BJ (cell line): ENCODE results near the gene ATF7. TPM values are rescaled to one million over a fixed set of nuclear protein-coding genes. Genes with fewer than 3 reads are reported as not detected.
"Not testable (repeated sequence)": the region's sequence is repeated elsewhere in the genome, so short reads cannot be mapped to it uniquely, and the experiment has no call there.

ENCODE experiments used
- CTCF ChIA-PET: fragments of 350-600 bp; formaldehyde crosslinking; extraction: SDS; loops from one replicate; lab custom pipeline; 2021; ENCODE audit warnings: antibody characterized with exemption, inconsistent platforms; lab: Yijun Ruan, JAX
- POLR2A ChIA-PET: fragments of 300-600 bp; sonication (Branson Sonifier 250); formaldehyde crosslinking; extraction: SDS; loops from one replicate; lab custom pipeline; 2021; ENCODE audit warnings: antibody characterized with exemption; lab: Charles Lee
- DNase-seq: peaks from one replicate; pipeline ENCODE4 v3.0.0-alpha.2; 2011; ENCODE audit warnings: low read depth
- H3K27me3 ChIP-seq: 2 replicates; pipeline ENCODE4 v1.6.0; 2011; ENCODE audit warnings: low read length; ENCODE audit not compliant: control insufficient read depth, insufficient read depth
- H3K36me3 ChIP-seq: 2 replicates; pipeline ENCODE4 v1.5.1; 2011; ENCODE audit warnings: low read length; ENCODE audit not compliant: control insufficient read depth, insufficient read depth
- H3K4me3 ChIP-seq: 2 replicates; pipeline ENCODE4 v1.5.1; 2011; ENCODE audit warnings: low read depth, mild to moderate bottlenecking, control low read depth, low read length
- polyA plus RNA-seq: library from polyadenylated mRNA; depleted of rRNA; stranded (reverse); fragments of >200 nt; gene quantifications from 2 replicates; pipeline ENCODE4 v1.2.3, GENCODE V29; 2011
- TF ChIP-seq, protein P1 (sequence below): IDR thresholded peaks from 2 replicates; pipeline ENCODE4 v1.5.1; 2011; ENCODE audit warnings: low read depth, mild to moderate bottlenecking, control low read depth, inconsistent platforms, low read length, moderate library complexity; ENCODE audit not compliant: insufficient read depth

ATF7 gene
- polyA plus RNA-seq, 1 experiment, result 21.8 TPM

DNA sequence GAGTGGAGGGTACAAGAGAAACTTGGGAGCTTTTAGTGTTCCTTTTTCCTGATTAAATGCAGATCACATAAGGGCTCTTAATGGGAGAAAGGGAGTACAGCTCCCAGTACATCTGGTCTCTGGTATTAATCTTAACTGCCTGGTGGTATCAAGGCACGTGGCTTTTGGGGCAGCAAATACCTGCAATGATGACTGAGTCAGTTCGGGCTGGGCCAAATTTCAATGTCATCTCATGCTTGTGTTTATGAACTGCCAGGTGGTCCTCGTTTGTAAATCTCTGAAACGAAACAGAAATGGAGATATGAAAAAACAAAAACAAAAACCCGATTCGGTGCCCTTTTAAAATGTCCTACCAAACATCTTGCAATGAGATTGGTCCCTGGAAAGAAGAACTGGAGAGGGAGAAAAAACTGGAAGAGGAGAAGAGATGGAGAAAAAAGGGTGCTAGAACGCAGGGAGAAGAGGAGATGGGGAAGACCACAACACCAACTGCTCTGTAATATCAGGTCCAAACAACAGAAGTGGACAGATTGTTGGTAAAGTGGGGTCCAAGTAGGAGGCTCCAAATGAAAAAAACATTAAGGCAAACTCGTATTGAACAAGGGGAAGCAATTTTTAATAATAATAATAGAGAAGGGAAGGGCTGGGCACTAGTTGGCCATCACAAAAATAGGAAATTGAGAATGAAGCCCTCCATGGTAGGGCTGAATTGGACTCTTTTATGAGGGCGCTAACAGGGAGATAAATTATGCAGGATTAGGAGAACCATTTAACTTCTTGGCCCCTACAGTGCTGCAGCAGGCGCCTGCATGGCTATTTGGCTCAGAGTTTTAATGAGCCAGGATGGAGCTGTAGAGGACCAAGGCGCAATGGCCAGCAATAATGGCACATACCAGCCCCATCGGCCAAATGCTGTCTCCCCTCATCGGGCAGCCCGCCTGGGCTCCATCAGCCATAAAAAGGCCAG, 73.5 kb downstream of the ATF7 start:
- TF ChIP-seq, protein P1, sequence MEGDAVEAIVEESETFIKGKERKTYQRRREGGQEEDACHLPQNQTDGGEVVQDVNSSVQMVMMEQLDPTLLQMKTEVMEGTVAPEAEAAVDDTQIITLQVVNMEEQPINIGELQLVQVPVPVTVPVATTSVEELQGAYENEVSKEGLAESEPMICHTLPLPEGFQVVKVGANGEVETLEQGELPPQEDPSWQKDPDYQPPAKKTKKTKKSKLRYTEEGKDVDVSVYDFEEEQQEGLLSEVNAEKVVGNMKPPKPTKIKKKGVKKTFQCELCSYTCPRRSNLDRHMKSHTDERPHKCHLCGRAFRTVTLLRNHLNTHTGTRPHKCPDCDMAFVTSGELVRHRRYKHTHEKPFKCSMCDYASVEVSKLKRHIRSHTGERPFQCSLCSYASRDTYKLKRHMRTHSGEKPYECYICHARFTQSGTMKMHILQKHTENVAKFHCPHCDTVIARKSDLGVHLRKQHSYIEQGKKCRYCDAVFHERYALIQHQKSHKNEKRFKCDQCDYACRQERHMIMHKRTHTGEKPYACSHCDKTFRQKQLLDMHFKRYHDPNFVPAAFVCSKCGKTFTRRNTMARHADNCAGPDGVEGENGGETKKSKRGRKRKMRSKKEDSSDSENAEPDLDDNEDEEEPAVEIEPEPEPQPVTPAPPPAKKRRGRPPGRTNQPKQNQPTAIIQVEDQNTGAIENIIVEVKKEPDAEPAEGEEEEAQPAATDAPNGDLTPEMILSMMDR, result no peak
- Histone ChIP-seq H3K4me3 (no peak overlapping the region), H3K36me3 (peaks cover 9% of the 10 kb centered on the region), H3K27me3 (no peaks in the 10 kb centered on the region)
- ChIA-PET POLR2A (no interaction called here), CTCF (interaction anchor here (0.6 to 1.5 kb wide), 5 partner anchors 9 to 194 kb away, joined by 3 to 7 read pairs (median 4); no protein-coding TSS in a partner anchor)
- no peak for DNase-seq

DNA sequence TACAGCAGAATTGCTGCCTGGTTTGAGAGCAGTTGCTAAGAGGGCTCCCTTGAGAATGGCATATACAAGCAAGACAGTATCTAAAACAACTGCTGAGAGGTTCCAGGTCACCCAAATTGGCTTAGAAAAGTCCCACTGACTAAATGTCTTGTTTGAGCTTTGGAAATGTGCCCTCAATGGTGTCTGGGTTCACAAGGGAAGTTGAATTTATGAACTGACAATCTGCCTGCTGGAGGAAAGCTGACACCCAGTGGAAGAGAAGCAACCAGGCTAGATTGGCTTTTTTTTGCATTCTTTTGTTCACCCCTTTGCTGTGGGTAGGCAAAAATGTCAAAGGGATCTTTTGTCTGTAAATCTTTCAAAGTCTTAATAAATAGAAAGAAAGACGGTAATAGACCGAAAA, 74.3 kb downstream of the ATF7 start:
- ChIA-PET CTCF (interaction anchor here (0.8 to 1.5 kb wide), 5 partner anchors 11 to 195 kb away, joined by 3 to 4 read pairs (median 3); partner anchors contain the start of gene ATP5MC2), POLR2A (no interaction called here)
- Histone ChIP-seq H3K27me3 (no peaks in the 10 kb centered on the region), H3K36me3 (peaks cover 9% of the 10 kb centered on the region), H3K4me3 (no peak overlapping the region)
- TF ChIP-seq, protein P1, result no peak
- no peak for DNase-seq

DNA sequence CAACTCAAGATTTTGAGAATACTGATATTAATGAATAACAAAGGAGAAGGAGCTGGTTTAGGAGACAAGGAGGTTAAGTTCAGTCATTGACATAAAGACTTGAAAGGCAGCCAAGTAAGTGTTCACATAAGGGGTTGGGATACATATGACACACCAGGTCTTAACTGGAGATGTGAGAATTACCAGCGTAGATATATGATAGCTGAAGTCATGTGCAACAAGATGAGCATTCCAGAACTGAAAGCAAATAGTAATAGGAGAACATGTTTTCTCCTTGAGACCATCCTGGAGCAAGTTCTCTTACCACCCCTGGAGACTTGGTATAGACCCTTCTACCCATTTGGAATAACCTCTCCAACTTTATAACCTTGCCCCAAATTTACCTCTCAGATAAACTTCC, 75.6 kb downstream of the ATF7 start:
- ChIA-PET POLR2A (no interaction called here), CTCF (interaction anchor here (0.6 kb wide), 1 partner anchor 69 kb away, joined by 4 read pairs; no protein-coding TSS in a partner anchor)
- TF ChIP-seq, protein P1, result no peak

DNA sequence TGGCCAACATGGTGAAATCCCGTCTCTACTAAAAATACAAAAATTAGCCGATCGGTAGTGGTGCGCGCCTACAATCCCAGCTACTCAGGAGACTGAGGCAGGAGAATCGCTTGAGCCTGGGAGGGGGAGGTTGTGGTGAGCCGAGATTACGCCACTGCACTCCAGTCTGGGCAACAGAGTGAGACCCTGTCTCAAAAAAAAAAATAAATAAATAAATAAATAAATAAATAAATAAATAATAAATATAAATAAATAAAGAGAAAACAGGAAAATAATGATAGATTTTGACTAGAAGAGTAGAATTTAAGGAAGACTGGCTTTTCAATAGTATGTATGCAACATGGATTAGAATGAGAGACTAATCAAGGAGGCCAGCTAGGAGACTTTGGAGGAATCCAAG, 76.1 kb downstream of the ATF7 start:
- H3K36me3 ChIP-seq, DNase-seq, POLR2A ChIA-PET, H3K27me3 ChIP-seq, H3K4me3 ChIP-seq: not testable (repeated sequence)
- CTCF ChIA-PET, result interaction anchor here (0.6 kb wide), 1 partner anchor 70 kb away, joined by 4 read pairs; no protein-coding TSS in a partner anchor

More for the DNA sequence above, 75.6 kb downstream of the ATF7 start:
- H3K4me3 ChIP-seq, result no peak overlapping the region
- no peak for DNase-seq
- H3K27me3 ChIP-seq, result no peaks in the 10 kb centered on the region
- peaks cover 9% of the 10 kb centered on the region for H3K36me3 ChIP-seq

DNA sequence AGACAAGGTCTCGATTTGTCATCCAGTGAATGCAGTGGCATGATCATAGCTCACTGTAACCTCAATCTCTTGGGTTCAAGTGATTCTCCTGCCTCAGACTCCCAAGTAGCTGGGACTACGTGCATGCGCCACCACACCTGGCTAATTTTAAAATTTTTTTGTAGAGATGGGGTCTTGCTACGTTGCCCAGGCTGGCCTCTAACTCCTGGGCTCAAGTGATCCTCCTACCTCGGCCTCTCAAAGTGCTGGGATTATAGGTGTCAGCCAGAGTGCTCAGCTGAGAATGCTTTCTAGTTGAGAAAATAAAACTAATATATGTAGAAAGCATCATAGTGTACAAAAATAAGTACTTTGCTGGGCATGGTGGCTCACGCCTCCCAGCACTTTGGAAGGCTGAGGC, 77.8 kb downstream of the ATF7 start:
- H3K36me3 ChIP-seq, POLR2A ChIA-PET, H3K4me3 ChIP-seq, H3K27me3 ChIP-seq, DNase-seq: not testable (repeated sequence)
- CTCF ChIA-PET, result interaction anchor here (0.8 to 3.2 kb wide), 4 partner anchors 127 to 196 kb away, joined by 3 to 10 read pairs (median 4); partner anchors contain the start of gene ATP5MC2

DNA sequence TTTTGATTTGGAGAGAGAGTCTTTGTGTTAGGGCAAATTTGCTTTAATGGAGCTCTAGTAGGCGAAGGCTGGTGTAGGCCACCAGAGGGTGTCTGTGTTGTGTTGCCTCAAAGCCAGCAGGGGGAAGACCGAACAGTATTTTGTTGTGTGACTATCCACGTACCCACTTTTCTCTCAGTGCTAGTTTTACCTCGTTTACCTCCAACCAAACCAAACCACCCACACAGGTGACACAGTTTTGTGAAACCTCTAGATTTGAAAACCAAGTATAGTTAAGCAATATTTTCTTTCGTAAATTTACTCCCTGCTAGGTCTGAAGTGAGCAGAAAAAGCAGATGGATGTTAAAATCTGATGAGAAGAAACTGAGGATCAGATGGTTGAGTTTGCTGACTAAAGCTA, 82.6 kb downstream of the ATF7 start:
- TF ChIP-seq, protein P1, result peak; percentile 90
- Histone ChIP-seq H3K36me3 (peaks cover 8% of the 10 kb centered on the region), H3K27me3 (no peaks in the 10 kb centered on the region), H3K4me3 (no peak overlapping the region)
- POLR2A ChIA-PET, result no interaction called here
- DNase-seq, result no peak
- CTCF ChIA-PET, result interaction anchor here (1.0 to 8.7 kb wide), 23 partner anchors 10 to 202 kb away, joined by 3 to 125 read pairs (median 5); partner anchors contain the start of genes ATF7 and ATP5MC2
